ENCODE data around the gene LRRC10B. TPM values are rescaled to one million over a fixed set of nuclear protein-coding genes. Genes with fewer than 3 reads are reported as not detected.

The LRRC10B gene
- total RNA-seq, 2 donors from 2014 or later = 0.61 to 0.75 TPM

DNA sequence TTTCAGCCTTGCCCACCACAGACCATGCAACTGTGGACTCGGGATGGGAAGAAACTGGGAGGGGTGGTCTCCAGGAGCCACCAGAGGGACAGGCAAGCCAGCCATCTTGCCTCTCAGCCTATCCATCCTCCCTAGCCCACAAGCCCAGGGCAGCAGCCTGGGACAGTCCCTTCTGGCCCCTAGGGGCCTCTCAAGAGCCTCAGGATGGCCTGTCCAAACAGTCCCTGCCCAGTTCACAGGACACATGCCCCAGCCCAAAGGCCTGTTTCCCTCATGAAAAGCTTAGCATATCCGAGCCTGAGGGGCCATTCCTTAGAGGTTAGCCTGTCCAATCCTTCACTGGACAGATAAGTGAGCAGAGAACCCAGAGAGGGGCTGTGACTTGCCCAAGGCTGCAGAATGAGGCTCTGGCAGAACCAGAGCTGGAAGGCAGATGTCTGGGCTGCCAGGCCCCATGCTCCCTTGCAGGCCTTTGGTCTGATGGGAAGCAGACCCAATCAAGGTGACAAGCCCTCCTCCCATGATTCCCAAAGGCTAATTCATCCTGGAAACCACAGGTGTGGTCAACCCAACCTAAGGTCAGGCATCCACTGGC, 28.2 kb downstream of the LRRC10B start:
- no peak for DNase-seq
- ATAC-seq = no peak
- intact Hi-C loops (cut with DNase I, micrococcal nuclease) = no loop called here

DNA sequence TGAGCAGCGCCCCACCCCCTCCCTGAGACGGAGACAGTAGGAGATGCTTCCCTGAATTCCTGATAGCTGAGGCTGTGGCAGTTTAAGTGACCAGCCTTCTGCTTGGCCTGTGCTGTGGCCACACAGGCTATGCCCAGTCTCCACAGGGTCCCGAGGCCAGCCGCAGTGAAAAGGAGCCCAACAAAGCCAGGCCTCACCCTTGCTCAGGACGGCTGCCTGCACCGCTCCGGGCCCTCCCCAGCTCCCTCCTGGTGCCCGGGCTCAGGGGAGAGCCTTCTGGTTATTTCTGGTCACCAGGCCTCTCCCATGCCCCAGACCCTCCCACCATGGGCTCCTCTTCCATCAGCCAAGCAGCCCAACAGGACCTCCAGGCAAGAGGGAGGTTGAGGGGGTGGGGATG, 28.8 kb downstream of the LRRC10B start:
- intact Hi-C loops (cut with DNase I, micrococcal nuclease) = no loop called here
- ATAC-seq (no peak), DNase-seq (no peak)

DNA sequence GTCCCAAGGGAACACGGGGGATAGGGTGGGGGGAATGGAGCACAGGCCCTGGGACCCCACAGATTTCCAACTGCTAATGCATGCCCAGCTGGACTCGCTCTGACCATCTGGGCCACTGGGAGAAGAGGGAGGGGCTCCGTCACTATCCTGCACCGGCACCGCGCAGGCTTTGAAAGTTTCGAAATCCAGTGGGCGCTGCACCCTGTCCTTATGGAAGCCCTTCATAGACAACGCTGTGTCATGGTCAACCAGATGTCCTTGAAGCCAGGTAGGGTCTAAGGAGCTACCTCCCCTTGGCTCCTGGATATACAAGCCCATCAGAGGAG, 30.1 kb downstream of the LRRC10B start:
- no peak for DNase-seq
- ATAC-seq = no peak
- intact Hi-C loops (cut with DNase I, micrococcal nuclease) = no loop called here

GRCh38 chr11:61539006-61539405, 30.5 kb downstream of the LRRC10B start:
- DNase-seq (no peak), ATAC-seq (no peak)
- intact Hi-C loops (cut with DNase I, micrococcal nuclease) = no loop called here

DNA sequence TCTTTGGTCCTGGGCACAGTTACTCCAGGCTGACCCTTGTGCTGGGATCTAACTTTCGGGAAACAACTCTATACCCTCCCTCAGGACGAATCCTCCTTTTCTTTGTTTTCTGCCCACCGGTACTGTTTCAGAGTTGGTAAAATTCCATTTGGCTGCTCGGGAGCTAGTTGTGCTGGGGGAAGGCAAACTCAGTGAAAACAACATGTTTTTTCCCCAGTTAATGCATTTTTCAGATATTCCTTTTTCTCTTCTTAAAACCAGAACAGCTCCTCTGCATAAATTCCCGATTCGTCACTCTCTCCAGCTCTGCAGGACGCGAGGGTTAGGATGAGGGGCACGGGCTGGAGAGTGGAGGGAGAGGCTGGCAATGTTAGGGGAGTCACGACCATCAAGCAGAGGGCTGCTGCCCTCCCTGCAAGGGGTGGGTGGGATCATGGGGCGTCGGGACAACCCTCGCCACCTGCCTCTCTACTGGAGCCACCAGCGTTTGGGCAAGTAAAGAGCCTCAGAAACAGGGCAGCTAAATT, 31.3 kb downstream of the LRRC10B start:
- ATAC-seq = no peak
- intact Hi-C loops (cut with DNase I, micrococcal nuclease) = no loop called here
- DNase-seq = no peak

GRCh38 chr11:61540528-61540927, 32.0 kb downstream of the LRRC10B start:
- no peak for ATAC-seq
- no peak for DNase-seq
- intact Hi-C loops (cut with DNase I, micrococcal nuclease) = no loop called here

- intact Hi-C loops (cut with DNase I, micrococcal nuclease) = no loop called here
- peak; percentile 62 for ATAC-seq
- DNase-seq = no peak
These were observed 33.0 kb downstream of the LRRC10B start for GRCh38 chr11:61541598-61541997.

GRCh38 chr11:61542024-61542461, 33.5 kb downstream of the LRRC10B start:
- ATAC-seq = no peak
- intact Hi-C loops (cut with DNase I, micrococcal nuclease) = no loop called here
- DNase-seq = no peak

DNA sequence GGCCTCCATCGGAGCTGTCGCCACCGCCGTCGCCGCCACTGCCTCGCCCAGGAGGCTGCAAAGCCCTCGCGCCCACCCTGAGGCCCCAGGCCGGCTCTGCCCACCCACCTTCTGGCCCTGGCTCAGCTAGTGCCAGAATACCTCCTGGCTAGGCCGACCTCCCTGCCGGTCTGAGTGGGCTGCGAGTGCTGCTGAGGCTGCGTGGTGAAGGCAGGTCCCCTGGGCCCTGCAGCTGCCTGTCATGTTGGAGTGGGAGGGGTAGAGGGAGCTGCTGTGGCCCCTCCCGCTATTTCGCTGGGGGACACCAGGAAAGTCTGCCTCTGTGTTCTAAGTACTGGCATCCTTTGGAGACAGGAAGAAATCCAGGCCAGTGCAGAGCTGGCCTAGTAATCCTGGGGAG, 34.2 kb downstream of the LRRC10B start:
- intact Hi-C loops (cut with DNase I, micrococcal nuclease) = no loop called here

GRCh38 chr11:61543606-61544306, 35.2 kb downstream of the LRRC10B start:
- intact Hi-C loops (cut with DNase I, micrococcal nuclease) = no loop called here
- no peak for DNase-seq
- no peak for ATAC-seq

More for the DNA sequence above, 34.2 kb downstream of the LRRC10B start:
- DNase-seq (no peak), ATAC-seq (no peak)

- no peak for DNase-seq
- no peak for ATAC-seq
- intact Hi-C loops (cut with DNase I, micrococcal nuclease) = no loop called here
These were observed 35.9 kb downstream of the LRRC10B start for GRCh38 chr11:61544466-61544865.

DNA sequence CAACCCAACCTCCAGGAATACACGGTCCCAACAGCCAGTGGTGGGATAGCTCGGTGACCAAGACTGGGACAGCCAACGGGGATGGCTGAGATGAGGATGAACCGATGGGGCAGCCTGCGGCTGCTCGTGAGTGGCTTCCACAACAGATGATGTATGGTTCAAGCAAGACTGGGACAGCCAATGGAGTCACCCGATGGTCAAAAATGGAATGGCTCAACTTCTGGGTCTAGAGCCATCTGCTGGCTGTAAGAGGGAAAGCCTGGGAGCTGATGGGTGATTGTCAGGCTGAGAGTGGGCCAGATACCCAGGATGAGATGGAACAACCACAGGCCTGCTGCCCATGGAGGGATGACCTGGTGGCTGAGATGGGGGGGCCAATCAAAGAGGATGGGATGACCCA, 36.8 kb downstream of the LRRC10B start:
- no peak for DNase-seq
- intact Hi-C loops (cut with DNase I, micrococcal nuclease) = no loop called here
- ATAC-seq = no peak

DNA sequence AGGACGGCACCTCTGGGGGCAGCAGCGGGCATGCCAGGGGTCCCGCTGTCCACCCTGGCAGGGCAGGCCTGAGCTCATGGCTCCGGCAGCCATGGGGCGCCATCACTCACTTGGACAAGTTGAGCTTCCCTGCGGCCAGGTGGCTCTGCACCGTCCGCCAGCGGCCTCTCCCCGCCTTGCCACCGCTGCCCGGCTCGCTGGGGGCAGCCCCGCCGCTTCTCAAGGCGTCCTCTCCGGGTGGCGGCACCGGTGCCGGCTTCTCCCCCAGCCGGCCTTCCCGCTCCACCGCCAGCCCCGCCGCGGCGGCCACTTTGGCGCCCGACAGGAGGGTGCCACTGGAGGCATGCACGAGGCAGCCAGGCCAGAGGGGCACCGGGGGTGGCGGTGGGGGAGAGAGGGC, 37.4 kb downstream of the LRRC10B start:
- no peak for DNase-seq
- intact Hi-C loops (cut with DNase I, micrococcal nuclease) = no loop called here
- no peak for ATAC-seq

GRCh38 chr11:61546663-61547062, 38.1 kb downstream of the LRRC10B start:
- no peak for DNase-seq
- intact Hi-C loops (cut with DNase I, micrococcal nuclease) = no loop called here
- no peak for ATAC-seq

DNA sequence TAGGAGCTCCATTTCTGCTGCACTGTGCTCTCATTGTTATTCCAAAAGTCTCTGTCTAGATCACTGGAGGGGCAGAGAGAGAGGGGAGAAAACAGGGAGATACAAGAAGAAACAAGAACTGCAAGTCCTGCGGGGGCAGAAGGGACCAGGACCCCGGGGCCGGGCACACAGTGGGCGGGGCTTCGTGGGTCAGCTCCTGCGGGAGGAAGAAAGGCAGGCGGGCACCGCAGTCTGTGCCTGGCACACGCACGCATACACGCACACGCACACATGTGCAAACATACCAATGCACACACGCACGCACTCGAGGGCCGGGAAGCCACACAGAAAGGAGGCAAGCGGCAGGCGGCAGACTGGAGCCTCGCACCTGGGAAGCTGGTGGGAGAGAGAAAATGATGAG, 38.7 kb downstream of the LRRC10B start:
- no peak for DNase-seq
- ATAC-seq = no peak
- intact Hi-C loops (cut with DNase I, micrococcal nuclease) = no loop called here

DNA sequence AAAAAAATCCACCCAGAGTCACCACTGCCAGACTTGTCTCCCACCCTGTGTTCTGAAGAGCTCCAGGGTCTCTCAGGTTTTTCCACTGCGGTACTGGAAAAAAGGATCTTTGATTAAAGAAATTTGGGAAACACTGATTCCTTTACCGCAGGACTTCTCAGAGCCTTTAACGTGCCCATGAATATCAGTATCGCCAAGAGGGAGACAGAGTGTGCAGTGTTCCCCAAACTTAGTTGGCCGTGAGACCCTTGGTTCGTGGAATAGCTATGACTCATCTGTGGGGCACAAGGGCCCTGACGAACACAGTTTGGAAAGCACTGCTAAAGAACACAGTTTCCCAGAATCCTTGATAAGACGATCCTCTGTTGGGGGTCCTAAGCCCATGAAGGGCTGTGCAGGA, 40.6 kb downstream of the LRRC10B start:
- intact Hi-C loops (cut with DNase I, micrococcal nuclease) = no loop called here
- ATAC-seq (no peak), DNase-seq (no peak)

DNA sequence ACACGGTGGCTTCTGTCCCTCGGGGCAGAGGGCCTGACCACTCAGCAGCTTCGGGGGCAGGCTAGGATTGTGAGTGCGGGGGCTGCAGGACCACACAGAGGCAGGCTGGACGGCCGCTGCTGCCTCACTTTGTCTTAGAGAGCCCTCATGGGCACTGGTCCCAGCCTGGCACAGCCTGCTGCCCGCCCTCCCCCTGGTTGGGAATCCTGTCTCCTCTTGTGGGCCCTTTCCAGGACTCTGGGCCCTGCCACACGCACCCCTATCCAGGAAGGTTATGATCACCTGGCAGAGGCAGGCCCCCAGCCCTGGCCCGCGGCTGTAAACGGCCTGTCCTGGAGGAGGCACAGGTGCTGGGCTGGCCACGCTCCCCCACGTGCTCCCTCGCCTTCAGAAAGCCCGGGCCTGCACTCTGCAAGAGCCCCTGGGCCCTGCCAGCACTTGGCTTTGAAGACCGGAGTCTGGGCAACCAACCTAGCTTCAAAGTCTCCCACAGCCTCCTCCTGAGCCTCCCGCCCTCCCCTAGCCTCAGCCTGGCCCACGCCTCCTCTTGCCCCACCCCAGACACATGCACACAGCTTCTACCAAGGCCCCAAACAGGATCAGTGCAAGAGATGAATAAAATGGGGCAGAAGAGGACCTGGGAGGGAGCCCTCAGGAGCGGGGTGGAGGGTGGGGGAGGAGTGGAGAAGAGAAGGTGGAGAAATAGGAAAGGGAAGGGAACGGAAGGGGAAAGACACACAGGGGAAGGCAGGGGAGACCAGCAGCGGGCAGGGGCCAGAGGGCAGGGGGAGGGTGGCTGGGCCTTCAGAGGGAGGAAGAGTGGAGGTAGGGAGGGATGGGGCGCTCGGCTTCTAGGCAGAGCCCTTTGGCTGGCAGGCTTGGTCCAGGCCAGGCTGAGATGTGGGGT, 41.4 kb downstream of the LRRC10B start:
- DNase-seq = no peak
- intact Hi-C loops (cut with DNase I, micrococcal nuclease) = no loop called here
- no peak for ATAC-seq

- DNase-seq = no peak
- intact Hi-C loops (cut with DNase I, micrococcal nuclease) = no loop called here
- no peak for ATAC-seq
These were observed 42.2 kb downstream of the LRRC10B start for GRCh38 chr11:61550665-61551227.

DNA sequence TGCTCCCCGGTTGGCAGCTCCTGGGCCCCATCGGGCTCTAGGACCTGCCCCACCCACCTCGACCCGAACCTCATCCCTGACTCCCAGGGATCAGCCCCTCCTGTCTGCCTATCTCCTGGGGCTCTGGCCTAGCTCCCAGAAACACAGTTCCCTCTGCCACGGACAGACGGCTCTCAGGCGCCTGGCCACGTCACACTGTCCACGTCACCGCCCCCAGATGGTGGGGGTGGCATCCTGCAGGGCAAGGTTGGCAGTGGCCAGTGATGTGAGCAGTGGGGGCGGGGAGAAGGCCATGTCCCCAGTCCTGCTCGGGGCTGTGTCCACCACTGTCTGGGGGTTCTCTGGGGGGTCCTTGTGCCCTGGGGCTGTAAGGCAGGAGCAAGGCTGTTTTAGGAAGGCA, 43.1 kb downstream of the LRRC10B start:
- DNase-seq = no peak
- ATAC-seq = no peak
- intact Hi-C loops (cut with DNase I, micrococcal nuclease) = no loop called here

All from left colon (tissue), 2 donors.